ENCODE measurements around the gene DENND6A. TPM values are rescaled to one million over a fixed set of nuclear protein-coding genes. Genes with fewer than 3 reads are reported as not detected.

The DENND6A gene, protein sequence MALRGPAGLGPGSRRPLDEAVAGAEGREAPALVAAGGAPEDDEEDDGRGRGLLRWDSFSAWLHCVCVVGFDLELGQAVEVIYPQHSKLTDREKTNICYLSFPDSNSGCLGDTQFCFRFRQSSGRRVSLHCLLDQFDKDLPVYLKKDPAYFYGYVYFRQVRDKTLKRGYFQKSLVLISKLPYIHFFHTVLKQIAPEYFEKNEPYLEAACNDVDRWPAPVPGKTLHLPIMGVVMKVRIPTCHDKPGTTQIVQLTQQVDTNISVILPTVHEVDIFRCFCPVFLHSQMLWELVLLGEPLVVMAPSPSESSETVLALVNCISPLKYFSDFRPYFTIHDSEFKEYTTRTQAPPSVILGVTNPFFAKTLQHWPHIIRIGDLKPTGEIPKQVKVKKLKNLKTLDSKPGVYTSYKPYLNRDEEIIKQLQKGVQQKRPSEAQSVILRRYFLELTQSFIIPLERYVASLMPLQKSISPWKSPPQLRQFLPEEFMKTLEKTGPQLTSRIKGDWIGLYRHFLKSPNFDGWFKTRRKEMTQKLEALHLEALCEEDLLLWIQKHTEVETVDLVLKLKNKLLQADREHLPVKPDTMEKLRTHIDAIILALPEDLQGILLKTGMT
- total RNA-seq (68.3 TPM), polyA plus RNA-seq (12.9 TPM)

DNA sequence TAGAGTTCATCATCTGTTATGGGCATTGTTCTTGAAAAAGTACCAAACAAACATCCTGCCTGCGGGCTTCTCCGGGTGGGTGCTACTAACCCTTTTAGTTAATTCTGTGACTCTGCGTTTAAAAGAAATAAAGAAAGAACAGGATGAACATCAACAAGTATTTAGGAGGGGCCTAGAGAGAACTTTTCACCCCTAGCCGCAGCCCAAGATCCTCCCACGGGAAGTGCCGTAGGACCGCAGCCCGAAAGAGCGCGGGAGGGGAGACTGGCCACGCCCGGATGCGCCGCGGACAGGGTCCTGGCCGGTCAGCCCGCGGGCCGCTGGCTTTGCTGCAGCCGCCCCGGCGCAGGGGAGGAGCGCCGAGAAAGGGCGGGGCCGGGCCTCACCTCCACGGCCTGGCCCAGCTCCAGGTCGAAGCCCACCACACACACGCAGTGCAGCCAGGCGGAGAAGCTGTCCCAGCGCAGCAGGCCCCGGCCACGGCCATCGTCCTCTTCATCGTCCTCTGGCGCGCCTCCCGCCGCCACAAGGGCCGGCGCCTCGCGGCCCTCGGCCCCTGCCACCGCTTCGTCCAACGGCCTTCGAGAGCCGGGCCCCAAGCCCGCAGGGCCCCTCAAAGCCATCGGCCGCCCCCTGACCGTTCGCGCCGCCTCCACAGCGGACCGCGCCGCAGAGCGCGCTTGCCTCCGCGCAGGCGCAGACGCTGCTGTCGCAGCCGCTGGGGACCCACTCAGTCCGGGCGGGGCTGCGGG lies at the start of gene DENND6A:
Gene DENND6A (minus strand): TSS at position 682 of the 752 bp plus-strand sequence. CDS start 59 bp downstream, at position 623.
- DNase-seq (ENCODE audit: extremely low spot score) = peak; percentile 81
- under 1% methylated on average over 71 of the region's 71 CpGs for WGBS
- Histone ChIP-seq H3K4me1 (ENCODE audit: insufficient read depth) (no peaks in the 10 kb centered on the region), H3K4me3 (ENCODE audit: low read depth, low read length) (peak within 1 kb of the TSS; percentile 77), H3K27ac (ENCODE audit: low read depth) (peak within 1 kb of the TSS; percentile 100), H3K36me3 (ENCODE audit: insufficient read depth) (no peaks in the 10 kb centered on the region)

DNA sequence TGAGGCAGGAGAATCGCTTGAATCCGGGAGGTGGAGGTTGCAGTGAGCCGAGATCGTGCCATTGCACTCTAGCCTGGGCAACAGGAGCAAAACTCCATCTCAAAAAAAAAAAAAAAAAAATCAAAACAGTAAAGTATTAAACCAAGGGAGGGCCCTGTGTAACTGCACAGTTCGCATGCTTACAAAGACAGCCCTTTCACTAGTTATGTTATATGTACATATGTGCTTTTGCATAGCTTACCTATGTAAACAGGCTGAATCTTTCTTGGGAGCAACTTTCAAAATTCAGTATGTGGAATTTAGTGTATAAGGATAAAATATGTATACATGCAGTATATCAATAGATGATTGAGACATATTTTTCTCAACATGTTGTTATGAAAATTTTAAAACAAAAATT lies 47.1 kb upstream of the DENND6A start:
- no peaks in the 10 kb centered on the region for H3K36me3 ChIP-seq (ENCODE audit: insufficient read depth)
- WGBS = 92% methylated on average over 5 of the region's 5 CpGs
- no peaks in the 10 kb centered on the region for H3K4me1 ChIP-seq (ENCODE audit: insufficient read depth)

DNA sequence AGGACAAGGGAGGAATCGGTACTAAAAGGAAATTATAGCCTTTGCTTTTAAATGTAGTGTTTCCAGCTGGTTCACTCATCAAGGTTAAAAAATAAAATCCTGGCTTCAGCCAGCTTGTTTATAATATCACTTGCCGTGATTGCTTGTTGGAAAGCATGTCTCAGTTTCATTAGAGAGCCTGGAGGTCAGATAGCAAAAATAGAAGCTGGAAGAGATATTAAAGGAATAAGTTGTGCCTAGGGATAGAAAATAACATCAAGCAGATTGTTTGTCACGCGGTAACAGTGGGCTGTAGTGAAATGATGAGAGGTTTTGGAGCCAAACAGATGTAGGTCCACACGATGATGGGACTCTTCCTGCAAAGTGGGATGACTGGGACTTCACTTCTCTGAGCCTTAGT lies 45.5 kb upstream of the DENND6A start:
- H3K4me1 ChIP-seq (ENCODE audit: insufficient read depth) = no peaks in the 10 kb centered on the region

More for the DNA sequence above, 47.1 kb upstream of the DENND6A start:
- H3K4me3 ChIP-seq (ENCODE audit: low read depth, low read length) = no peak overlapping the region
- DNase-seq (ENCODE audit: extremely low spot score) = no peak
- no peak overlapping the region for H3K27ac ChIP-seq (ENCODE audit: low read depth)

DNA sequence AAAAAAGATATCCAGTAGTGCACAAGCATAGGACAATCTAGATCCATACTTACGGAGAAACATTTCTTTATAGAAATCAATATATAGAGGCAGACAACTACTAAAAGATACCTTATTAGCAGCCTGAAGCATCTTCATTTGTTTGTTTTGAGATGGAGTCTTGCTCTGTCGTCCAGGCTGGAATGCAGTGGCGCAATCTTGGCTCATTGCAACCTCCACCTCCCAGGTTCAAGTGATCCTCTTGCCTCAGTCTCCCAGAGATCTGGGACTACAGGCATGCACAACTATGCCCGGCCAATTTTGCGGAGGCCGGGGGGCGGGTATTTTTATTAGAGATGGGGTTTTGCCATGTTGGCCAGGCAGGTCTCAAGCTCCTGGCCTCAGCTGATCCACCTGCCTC lies 45.0 kb upstream of the DENND6A start:
- no peak for DNase-seq (ENCODE audit: extremely low spot score)
- 74% methylated on average over 7 of the region's 7 CpGs for WGBS
- no peaks in the 10 kb centered on the region for H3K36me3 ChIP-seq (ENCODE audit: insufficient read depth)
- no peak overlapping the region for H3K27ac ChIP-seq (ENCODE audit: low read depth)
- H3K4me1 ChIP-seq (ENCODE audit: insufficient read depth) = no peaks in the 10 kb centered on the region
- no peak overlapping the region for H3K4me3 ChIP-seq (ENCODE audit: low read depth, low read length)

More for the DNA sequence above, 45.5 kb upstream of the DENND6A start:
- whole genome bisulfite sequencing = 47% methylated on average over 5 of the region's 5 CpGs
- Histone ChIP-seq H3K36me3 (ENCODE audit: insufficient read depth) (no peaks in the 10 kb centered on the region), H3K4me3 (ENCODE audit: low read depth, low read length) (no peak overlapping the region), H3K27ac (ENCODE audit: low read depth) (no peak overlapping the region)
- DNase-seq (ENCODE audit: extremely low spot score) = no peak

DNA sequence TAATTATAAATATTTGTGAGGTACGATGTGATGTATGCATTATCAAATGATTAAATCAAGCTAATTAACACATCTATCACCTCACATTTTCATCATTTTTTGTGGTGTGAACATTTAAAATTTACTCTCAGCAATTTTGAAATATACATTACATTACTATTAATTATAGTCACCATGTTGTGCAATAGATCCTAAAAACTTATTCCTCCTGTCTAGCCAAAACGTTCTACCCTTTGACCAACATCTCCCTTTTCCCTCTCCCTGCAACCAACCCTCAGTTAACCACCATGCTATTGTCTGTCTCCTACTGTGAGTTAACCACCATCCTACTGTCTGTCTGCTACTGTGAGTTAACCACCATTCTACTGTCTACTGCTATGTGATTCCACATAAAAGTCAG lies 42.5 kb upstream of the DENND6A start:
- no peak for DNase-seq (ENCODE audit: extremely low spot score)
- H3K36me3 ChIP-seq (ENCODE audit: insufficient read depth) = no peaks in the 10 kb centered on the region
- 79% methylated on average over 2 of the region's 2 CpGs for WGBS

DNA sequence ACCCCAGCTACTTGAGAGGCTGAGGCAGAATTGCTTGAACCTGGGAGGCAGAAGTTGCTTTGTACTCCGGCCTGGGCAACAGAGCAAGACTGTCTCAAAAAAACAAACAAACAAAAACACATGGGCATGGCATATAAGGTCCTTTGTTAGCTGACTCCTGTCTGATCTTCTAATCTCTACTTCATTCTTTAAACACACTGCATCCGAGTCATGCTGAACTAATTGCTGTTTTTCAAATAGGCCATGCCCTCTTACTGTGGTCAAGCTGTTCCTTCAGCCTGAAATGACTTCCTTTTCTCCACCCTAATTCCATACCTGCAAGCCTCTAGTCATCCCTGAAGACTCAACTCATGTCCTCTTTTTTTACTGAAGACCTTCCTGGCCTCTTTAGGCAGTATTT lies 40.9 kb upstream of the DENND6A start:
- WGBS = 84% methylated on average over 2 of the region's 2 CpGs
- Histone ChIP-seq H3K27ac (ENCODE audit: low read depth) (no peak overlapping the region), H3K4me3 (ENCODE audit: low read depth, low read length) (no peak overlapping the region), H3K4me1 (ENCODE audit: insufficient read depth) (no peaks in the 10 kb centered on the region), H3K36me3 (ENCODE audit: insufficient read depth) (no peaks in the 10 kb centered on the region)
- no peak for DNase-seq (ENCODE audit: extremely low spot score)

More for the DNA sequence above, 42.5 kb upstream of the DENND6A start:
- no peaks in the 10 kb centered on the region for H3K4me1 ChIP-seq (ENCODE audit: insufficient read depth)
- H3K27ac ChIP-seq (ENCODE audit: low read depth) = no peak overlapping the region
- no peak overlapping the region for H3K4me3 ChIP-seq (ENCODE audit: low read depth, low read length)

DNA sequence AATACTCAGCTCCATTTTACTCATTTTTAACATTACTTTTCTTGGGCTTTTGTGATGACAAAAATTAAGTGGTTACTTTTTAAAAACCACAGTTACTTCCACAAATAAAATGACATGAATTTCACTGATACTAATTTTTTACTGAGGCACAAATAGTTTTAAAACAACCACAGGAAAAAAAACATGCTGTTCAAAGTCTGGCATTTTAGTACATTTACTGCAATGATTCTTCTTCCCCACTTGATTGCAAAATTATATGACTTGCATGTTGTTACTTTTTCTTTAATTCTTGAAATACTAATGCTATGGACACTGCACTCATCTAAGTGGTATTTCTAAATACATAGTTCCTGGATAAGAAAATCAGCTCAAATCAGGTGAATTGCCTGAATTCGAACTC lies 38.4 kb upstream of the DENND6A start:
- WGBS = 92% methylated on average over 1 of the region's 1 CpG
- H3K36me3 ChIP-seq (ENCODE audit: insufficient read depth) = no peaks in the 10 kb centered on the region
- no peak for DNase-seq (ENCODE audit: extremely low spot score)
- H3K4me3 ChIP-seq (ENCODE audit: low read depth, low read length) = no peak overlapping the region
- H3K27ac ChIP-seq (ENCODE audit: low read depth) = no peak overlapping the region
- no peaks in the 10 kb centered on the region for H3K4me1 ChIP-seq (ENCODE audit: insufficient read depth)

DNA sequence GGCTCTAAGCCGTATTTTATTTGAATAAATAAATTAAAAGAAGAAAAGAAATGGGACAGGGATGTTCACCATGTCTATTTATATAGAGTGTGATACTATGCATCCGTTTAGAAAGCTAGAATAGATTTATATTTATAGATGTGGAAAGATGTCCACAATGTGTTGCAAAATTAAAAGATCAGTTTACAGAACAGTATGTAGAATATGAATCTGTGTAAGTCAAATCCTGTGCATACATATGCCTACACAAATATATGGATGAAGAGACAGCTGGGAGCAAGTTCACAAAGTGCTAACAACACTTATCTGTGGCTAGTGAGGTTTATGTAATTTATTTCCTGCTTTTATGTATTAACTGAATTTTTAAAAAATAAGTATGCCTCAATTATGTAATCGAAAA lies 37.8 kb upstream of the DENND6A start:
- DNase-seq (ENCODE audit: extremely low spot score) = no peak
- Histone ChIP-seq H3K4me3 (ENCODE audit: low read depth, low read length) (no peak overlapping the region), H3K27ac (ENCODE audit: low read depth) (no peak overlapping the region), H3K4me1 (ENCODE audit: insufficient read depth) (no peaks in the 10 kb centered on the region), H3K36me3 (ENCODE audit: insufficient read depth) (no peaks in the 10 kb centered on the region)
- 69% methylated on average over 3 of the region's 3 CpGs for WGBS

DNA sequence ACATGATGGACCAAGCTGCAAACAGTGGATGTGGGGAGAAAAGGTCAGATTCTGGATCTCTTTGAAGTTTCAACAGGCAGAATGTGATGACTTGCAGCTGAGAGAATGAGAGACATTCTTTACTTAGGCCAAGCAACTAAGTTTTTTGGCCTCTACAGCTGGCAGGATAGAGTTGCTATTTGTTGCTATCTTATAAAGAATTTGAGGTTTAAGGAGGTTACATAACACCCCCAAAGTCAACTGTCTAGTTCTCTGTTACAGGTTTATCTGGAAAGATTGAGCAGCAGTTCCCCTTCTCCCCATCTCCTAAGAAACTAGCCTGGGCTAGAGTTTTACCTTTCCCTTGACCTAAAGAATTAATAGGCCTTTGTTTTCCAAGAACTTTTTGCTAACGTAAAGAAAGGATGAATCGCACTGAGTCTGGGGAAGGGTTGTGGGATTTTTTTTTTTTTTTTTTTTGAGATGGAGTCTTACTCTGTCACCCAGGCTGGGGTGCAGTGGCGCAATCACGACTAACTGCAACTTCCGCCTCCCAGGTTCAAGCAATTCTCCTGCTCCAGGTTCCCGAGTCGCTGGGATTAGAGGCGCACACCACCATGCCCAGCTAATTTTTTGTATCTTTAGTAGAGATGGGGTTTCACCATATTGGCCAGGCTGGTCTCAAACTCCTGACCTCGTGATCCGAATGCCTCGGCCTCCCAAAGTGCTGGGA lies 36.6 kb upstream of the DENND6A start:
- no peak for DNase-seq (ENCODE audit: extremely low spot score)
- H3K4me1 ChIP-seq (ENCODE audit: insufficient read depth) = no peaks in the 10 kb centered on the region
- H3K36me3 ChIP-seq (ENCODE audit: insufficient read depth) = no peaks in the 10 kb centered on the region
- WGBS = 90% methylated on average over 11 of the region's 11 CpGs
- H3K4me3 ChIP-seq (ENCODE audit: low read depth, low read length) = no peak overlapping the region
- H3K27ac ChIP-seq (ENCODE audit: low read depth) = no peak overlapping the region

DNA sequence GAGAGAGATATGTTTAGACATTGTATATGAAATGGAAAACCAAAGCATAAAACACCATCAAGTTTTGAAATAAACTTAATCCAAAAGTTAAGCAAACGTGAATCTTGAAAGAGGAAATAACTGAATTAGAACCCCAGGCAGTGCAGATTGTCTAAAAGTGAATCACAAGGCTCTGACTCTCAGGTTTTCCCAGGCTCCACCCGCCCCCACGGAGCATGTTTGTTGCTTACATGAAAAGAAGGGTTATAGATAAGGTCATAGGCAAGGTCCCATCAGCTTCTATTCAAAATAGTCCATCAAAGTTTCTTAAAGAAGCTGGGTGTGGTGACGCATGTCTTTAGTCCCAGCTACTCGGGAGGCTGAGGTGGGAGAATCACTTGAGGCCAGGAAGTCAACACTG lies 34.2 kb upstream of the DENND6A start:
- Histone ChIP-seq H3K4me3 (ENCODE audit: low read depth, low read length) (no peak overlapping the region), H3K36me3 (ENCODE audit: insufficient read depth) (no peaks in the 10 kb centered on the region), H3K27ac (ENCODE audit: low read depth) (no peak overlapping the region), H3K4me1 (ENCODE audit: insufficient read depth) (no peaks in the 10 kb centered on the region)
- WGBS = 83% methylated on average over 5 of the region's 5 CpGs
- DNase-seq (ENCODE audit: extremely low spot score) = no peak

DNA sequence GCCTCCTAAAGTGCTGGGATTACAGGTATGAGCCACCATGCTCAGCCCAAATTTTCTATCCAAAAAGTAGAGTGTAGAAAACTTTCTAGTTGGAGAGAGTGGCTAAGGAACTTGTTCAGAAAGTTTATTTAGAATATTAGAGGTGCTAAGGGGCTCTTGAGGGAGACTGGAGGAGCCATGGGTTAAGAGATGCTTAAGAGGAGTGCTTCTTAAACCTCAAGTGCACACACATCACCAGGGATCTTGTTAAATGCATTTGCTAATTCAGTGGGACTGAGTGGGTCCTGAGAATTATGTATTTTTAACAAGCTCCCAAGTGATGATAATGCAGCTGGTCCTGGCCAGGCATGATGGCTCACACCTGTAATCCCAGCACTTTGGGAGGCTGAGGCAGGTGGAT lies 33.5 kb upstream of the DENND6A start:
- H3K27ac ChIP-seq (ENCODE audit: low read depth) = no peak overlapping the region
- no peaks in the 10 kb centered on the region for H3K4me1 ChIP-seq (ENCODE audit: insufficient read depth)
- DNase-seq (ENCODE audit: extremely low spot score) = no peak
- no peaks in the 10 kb centered on the region for H3K36me3 ChIP-seq (ENCODE audit: insufficient read depth)
- H3K4me3 ChIP-seq (ENCODE audit: low read depth, low read length) = no peak overlapping the region

DNA sequence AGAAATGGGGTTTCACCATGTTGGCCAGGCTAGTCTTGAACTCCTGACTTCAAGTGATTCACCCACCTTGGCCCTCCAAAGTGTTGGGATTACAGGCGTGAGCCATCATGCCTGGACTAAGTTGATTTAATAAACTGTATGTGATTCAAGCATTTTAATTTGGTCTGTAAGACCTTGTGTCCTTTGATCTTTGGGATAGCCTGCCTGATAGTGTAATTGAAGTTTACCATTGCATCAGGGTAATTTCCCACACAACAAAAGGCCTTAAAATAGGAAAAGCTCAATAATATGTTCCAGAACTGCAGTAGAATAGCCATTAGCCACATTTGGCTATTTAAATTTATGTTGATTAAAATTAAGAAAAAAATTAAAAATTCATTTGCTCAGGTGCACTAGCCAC lies 25.2 kb upstream of the DENND6A start:
- 89% methylated on average over 1 of the region's 1 CpG for WGBS
- Histone ChIP-seq H3K36me3 (ENCODE audit: insufficient read depth) (no peaks in the 10 kb centered on the region), H3K27ac (ENCODE audit: low read depth) (no peak overlapping the region), H3K4me1 (ENCODE audit: insufficient read depth) (no peaks in the 10 kb centered on the region), H3K4me3 (ENCODE audit: low read depth, low read length) (no peak overlapping the region)
- no peak for DNase-seq (ENCODE audit: extremely low spot score)

DNA sequence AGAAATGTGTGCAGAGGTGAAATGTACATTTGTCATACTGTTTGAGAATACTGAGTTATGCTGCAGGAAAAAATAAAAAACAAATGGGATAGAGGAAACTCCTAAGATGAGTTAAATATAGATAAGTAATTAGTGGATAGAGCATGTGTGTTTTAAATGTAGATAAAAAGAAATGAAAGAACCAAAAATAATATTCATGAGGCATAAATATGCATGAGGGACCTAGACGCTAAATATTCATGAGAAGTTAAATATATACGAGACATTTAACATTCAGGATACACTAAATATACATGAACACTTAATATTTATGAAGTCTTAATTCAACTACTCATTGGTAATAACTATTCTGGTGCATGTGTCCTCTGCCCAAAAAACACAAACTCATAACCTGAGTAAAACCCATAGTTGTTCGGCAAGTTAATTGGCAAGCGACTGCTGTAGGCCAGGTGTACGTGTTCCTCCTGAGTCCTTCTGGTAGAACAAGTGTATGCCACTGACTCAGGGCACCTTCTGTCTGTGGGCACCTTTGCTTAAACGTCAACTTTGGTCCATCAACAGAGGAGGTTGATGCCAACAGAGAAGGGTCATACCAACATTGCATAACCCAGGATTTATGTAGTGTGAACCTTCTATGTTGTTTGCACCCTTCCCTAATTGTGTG lies 24.5 kb upstream of the DENND6A start:
- Histone ChIP-seq H3K4me3 (ENCODE audit: low read depth, low read length) (no peak overlapping the region), H3K27ac (ENCODE audit: low read depth) (no peak overlapping the region), H3K36me3 (ENCODE audit: insufficient read depth) (no peaks in the 10 kb centered on the region), H3K4me1 (ENCODE audit: insufficient read depth) (no peaks in the 10 kb centered on the region)
- WGBS = 93% methylated on average over 6 of the region's 6 CpGs
- no peak for DNase-seq (ENCODE audit: extremely low spot score)

All from urinary bladder (tissue), 4 donors.